HL-60 (cell line): Measurements from ENCODE around the gene HIVEP1.

Experiments used
- POLR2AphosphoS5 ChIP-seq: IDR thresholded peaks from 2 replicates; pipeline ENCODE4 v1.6.1; 2012; ENCODE audit warnings: low read depth
- TF ChIP-seq, protein P1 (sequence below): IDR thresholded peaks from one replicate; pipeline ENCODE4 v1.5.1; 2011; ENCODE audit warnings: low read length, control low read depth, inconsistent platforms; ENCODE audit not compliant: insufficient read depth

DNA sequence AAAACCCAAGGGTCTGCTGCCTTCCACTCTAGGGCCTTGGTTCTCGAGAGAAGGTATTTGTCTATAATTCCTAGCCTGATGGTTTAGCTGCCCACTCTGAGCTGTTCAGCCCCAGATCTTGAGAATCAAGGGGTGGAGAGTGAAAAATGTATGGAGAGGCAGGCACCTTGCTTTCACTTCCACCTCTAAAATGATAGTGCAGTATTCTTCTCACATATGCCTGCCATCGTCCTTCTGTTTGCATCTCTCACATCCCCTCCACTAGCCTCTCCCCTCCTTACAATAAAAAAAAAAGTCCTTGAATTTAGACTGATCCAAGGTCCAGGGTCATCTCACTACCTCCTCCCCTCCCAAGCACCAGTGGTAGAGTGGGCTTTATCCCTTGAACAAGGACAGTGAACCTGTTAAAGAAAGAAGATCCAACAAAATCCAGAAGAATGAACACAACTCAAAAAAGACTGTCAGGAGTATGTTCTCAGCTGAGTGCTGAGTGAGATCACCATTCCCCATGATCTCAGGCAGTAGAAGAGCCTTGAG is 104.2 kb downstream of the HIVEP1 start:
- TF ChIP-seq POLR2AphosphoS5 = no peak
- TF ChIP-seq, protein P1, sequence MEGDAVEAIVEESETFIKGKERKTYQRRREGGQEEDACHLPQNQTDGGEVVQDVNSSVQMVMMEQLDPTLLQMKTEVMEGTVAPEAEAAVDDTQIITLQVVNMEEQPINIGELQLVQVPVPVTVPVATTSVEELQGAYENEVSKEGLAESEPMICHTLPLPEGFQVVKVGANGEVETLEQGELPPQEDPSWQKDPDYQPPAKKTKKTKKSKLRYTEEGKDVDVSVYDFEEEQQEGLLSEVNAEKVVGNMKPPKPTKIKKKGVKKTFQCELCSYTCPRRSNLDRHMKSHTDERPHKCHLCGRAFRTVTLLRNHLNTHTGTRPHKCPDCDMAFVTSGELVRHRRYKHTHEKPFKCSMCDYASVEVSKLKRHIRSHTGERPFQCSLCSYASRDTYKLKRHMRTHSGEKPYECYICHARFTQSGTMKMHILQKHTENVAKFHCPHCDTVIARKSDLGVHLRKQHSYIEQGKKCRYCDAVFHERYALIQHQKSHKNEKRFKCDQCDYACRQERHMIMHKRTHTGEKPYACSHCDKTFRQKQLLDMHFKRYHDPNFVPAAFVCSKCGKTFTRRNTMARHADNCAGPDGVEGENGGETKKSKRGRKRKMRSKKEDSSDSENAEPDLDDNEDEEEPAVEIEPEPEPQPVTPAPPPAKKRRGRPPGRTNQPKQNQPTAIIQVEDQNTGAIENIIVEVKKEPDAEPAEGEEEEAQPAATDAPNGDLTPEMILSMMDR = no peak
